ENCODE data around the gene ESRRA. TPM values are rescaled to one million over a fixed set of nuclear protein-coding genes. Genes with fewer than 3 reads are reported as not detected.

ESRRA gene
- total RNA-seq, 2 donors from 2014 or later, result 38.7 to 54.7 TPM

DNA sequence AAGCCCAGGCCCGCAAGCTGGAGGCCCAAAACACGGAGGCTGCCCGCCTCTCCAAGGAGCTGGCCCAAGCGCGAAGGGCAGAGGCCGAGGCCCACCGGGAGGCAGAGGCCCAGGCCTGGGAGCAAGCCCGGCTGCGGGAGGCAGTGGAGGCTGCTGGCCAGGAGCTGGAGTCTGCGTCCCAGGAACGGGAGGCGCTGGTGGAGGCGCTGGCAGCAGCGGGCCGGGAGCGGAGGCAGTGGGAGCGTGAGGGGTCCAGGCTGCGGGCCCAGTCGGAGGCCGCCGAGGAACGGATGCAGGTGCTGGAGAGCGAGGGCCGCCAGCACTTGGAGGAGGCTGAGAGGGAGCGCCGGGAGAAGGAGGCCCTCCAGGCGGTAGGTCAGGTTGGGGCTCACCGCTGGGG, 39.5 kb downstream of the ESRRA start:
- no peaks in the 10 kb centered on the region for H3K27me3 ChIP-seq (replicated peaks; ENCODE audit: insufficient read depth)
- TF ChIP-seq POLR2A (IDR thresholded peaks at IDR 0.05) (no peak), POLR2AphosphoS5 (IDR thresholded peaks at IDR 0.05) (no peak)
- TF ChIP-seq, protein P1, sequence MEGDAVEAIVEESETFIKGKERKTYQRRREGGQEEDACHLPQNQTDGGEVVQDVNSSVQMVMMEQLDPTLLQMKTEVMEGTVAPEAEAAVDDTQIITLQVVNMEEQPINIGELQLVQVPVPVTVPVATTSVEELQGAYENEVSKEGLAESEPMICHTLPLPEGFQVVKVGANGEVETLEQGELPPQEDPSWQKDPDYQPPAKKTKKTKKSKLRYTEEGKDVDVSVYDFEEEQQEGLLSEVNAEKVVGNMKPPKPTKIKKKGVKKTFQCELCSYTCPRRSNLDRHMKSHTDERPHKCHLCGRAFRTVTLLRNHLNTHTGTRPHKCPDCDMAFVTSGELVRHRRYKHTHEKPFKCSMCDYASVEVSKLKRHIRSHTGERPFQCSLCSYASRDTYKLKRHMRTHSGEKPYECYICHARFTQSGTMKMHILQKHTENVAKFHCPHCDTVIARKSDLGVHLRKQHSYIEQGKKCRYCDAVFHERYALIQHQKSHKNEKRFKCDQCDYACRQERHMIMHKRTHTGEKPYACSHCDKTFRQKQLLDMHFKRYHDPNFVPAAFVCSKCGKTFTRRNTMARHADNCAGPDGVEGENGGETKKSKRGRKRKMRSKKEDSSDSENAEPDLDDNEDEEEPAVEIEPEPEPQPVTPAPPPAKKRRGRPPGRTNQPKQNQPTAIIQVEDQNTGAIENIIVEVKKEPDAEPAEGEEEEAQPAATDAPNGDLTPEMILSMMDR (IDR thresholded peaks at IDR 0.05), result no peak
- H3K4me3 ChIP-seq, result no peak overlapping the region
- no peak for DNase-seq (ENCODE audit: low spot score)
- no peaks in the 10 kb centered on the region for H3K9me3 ChIP-seq
- H3K27ac ChIP-seq, result no peak overlapping the region
- peaks cover 4% of the 10 kb centered on the region for H3K4me1 ChIP-seq (replicated peaks)
- H3K36me3 ChIP-seq, result no peaks in the 10 kb centered on the region
- intact Hi-C loops (cut with DNase I), result no loop called here
- 93% methylated on average over 27 of the region's 28 CpGs for WGBS

DNA sequence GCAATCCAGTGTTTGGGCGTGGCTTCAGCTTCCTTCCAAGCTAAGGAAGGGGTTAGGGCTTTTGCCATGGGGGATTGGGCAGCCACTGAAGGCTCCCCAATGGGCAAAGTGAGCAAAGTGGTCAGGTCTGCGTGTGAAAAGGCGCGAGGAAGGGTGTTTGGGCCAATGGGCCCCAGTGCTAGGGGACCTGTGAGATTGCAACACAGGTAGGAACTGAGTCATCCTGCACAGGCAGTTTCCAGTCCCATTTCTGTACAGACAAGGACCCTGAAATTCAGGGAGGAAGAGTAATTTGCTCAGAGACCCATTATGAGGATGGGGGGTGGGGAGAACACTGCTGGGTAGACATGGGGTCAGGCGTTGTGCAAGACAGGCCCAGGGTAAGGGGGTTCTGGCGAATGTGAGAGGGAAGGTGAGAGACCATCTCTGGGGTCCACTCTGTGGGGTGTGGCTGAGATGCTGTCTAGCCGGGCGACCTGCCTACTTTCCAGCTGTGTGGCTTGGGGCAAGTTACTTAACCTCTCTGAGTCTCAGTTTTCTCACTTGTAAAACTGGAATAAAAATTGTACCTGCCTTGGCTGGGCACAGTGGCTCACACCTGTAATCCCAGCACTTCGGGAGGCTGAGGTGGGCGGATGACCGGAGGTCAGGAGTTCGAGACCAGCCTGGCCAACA, 42.0 kb downstream of the ESRRA start:
- H3K4me3 ChIP-seq, result no peak overlapping the region
- no peaks in the 10 kb centered on the region for H3K27me3 ChIP-seq (replicated peaks; ENCODE audit: insufficient read depth)
- no peak overlapping the region for H3K27ac ChIP-seq
- no peak for TF ChIP-seq POLR2A (IDR thresholded peaks at IDR 0.05)
- TF ChIP-seq, protein P1 (IDR thresholded peaks at IDR 0.05), result no peak
- TF ChIP-seq POLR2AphosphoS5 (IDR thresholded peaks at IDR 0.05), result no peak
- H3K9me3 ChIP-seq, result no peaks in the 10 kb centered on the region
- no peak for DNase-seq (ENCODE audit: low spot score)
- H3K4me1 ChIP-seq (replicated peaks), result no peaks in the 10 kb centered on the region
- intact Hi-C loops (cut with DNase I), result no loop called here
- WGBS, result 80% methylated on average over 12 of the region's 12 CpGs
- no peaks in the 10 kb centered on the region for H3K36me3 ChIP-seq

DNA sequence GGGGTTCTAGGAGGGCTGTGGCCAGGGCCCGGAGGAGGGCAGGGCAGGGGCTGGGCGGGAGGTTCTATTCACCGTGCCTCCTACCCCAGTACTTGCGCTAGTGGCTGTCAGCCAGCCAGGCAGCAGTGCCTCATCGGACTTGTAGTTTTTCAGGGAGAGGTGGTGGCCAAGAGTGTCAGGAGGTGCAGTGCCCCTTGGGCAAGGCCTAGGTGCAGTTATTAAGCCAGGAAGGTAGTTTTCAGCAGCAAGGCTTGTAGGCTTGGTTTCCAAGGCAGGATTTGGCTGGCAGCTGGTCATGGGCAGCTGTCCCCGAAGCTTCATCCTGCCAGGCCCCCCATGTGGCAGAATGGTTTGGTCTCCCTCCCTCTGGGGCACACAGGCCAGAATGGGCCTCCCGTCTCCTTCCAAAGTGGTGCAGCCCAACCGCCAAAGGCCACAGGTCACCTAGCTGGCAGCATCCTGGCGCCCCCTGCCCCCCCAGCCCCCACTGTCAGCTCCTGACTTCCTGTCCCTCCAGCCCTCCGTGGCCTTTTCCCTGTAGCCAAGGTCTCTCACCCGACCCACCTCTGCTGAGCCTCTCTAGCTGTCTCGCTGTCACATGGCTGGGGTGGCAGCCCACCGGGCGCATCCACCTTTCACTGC, 43.2 kb downstream of the ESRRA start:
- TF ChIP-seq, protein P1 (IDR thresholded peaks at IDR 0.05), result no peak
- TF ChIP-seq POLR2A (IDR thresholded peaks at IDR 0.05) (no peak), POLR2AphosphoS5 (IDR thresholded peaks at IDR 0.05) (no peak)
- no peaks in the 10 kb centered on the region for H3K4me1 ChIP-seq (replicated peaks)
- no peaks in the 10 kb centered on the region for H3K36me3 ChIP-seq
- WGBS, result 62% methylated on average over 14 of the region's 14 CpGs
- H3K9me3 ChIP-seq, result no peaks in the 10 kb centered on the region
- no peak overlapping the region for H3K4me3 ChIP-seq
- intact Hi-C loops (cut with DNase I), result no loop called here
- no peak overlapping the region for H3K27ac ChIP-seq
- DNase-seq (ENCODE audit: low spot score), result no peak
- no peaks in the 10 kb centered on the region for H3K27me3 ChIP-seq (replicated peaks; ENCODE audit: insufficient read depth)

DNA sequence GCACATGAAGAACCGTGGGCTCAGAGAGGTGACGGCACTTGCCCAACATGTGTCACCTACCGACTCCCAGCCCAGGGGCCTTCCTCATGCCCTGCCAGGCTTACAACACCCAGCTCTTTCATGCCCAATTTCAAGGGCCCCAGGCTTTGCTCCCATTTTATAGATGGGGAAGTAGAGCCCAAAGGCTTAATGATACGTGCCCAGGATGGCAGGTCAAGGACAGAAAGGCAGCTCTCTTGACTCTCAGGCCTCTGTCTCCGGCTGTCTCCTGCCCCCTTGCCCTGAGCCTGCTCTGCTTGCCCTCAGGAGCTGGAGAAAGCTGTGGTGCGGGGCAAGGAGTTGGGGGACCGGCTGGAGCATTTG, 43.7 kb downstream of the ESRRA start:
- WGBS, result 91% methylated on average over 7 of the region's 7 CpGs
- Histone ChIP-seq H3K27me3 (replicated peaks; ENCODE audit: insufficient read depth) (no peaks in the 10 kb centered on the region), H3K4me3 (no peak overlapping the region), H3K36me3 (no peaks in the 10 kb centered on the region), H3K27ac (no peak overlapping the region), H3K9me3 (no peaks in the 10 kb centered on the region), H3K4me1 (replicated peaks) (no peaks in the 10 kb centered on the region)
- DNase-seq (ENCODE audit: low spot score), result no peak
- intact Hi-C loops (cut with DNase I), result no loop called here
- TF ChIP-seq POLR2A (IDR thresholded peaks at IDR 0.05), result no peak
- TF ChIP-seq, protein P1 (IDR thresholded peaks at IDR 0.05), result no peak
- no peak for TF ChIP-seq POLR2AphosphoS5 (IDR thresholded peaks at IDR 0.05)

DNA sequence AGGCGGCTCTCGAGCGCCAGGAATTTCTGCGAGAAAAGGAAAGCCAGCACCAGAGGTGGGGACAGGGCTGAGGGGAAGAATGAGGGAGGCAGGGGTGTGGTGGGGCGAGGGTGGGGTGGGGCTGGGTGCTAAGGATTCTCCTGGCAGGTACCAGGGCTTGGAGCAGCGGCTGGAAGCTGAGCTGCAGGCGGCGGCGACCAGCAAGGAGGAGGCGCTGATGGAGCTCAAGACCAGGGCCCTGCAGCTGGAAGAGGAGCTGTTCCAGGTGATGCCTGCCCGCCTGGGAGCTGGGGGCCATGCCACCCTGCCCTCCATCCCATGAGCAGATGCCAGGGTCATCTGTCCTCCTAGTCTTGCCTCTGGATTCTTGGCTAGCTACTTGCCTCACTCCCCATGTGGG, 44.1 kb downstream of the ESRRA start:
- H3K9me3 ChIP-seq, result no peaks in the 10 kb centered on the region
- H3K4me3 ChIP-seq, result no peak overlapping the region
- 90% methylated on average over 11 of the region's 11 CpGs for WGBS
- H3K27me3 ChIP-seq (replicated peaks; ENCODE audit: insufficient read depth), result no peaks in the 10 kb centered on the region
- no peaks in the 10 kb centered on the region for H3K4me1 ChIP-seq (replicated peaks)
- no peak overlapping the region for H3K27ac ChIP-seq
- intact Hi-C loops (cut with DNase I), result no loop called here
- no peak for DNase-seq (ENCODE audit: low spot score)
- TF ChIP-seq POLR2AphosphoS5 (IDR thresholded peaks at IDR 0.05) (no peak), POLR2A (IDR thresholded peaks at IDR 0.05) (no peak)
- TF ChIP-seq, protein P1 (IDR thresholded peaks at IDR 0.05), result no peak
- no peaks in the 10 kb centered on the region for H3K36me3 ChIP-seq

Measured in prostate gland (tissue), 2 donors.